A549 (cell line): Measurements from ENCODE around the gene PLXND1. TPM values are rescaled to one million over a fixed set of nuclear protein-coding genes. Genes with fewer than 3 reads are reported as not detected.

Experiments used
- ATAC-seq, 2 experiments: fragments of 200-7000 bp in 1 of 2; fragments of >200 bp in 1 of 2; cut with Nextera tagmentation in 1 of 2; cut with Tn5 transposase in 1 of 2; 3 replicates each; pipeline versions ENCODE4 v1.8.0 to v1.9.1; 2018 to 2020; ENCODE audit warnings: mild to moderate bottlenecking in 1 of 2, moderate library complexity in 1 of 2
- CTCF ChIA-PET: fragments of 300-600 bp; sonication (Branson Sonifier 250); formaldehyde crosslinking; extraction: SDS; loops from one replicate; lab custom pipeline; 2021; ENCODE audit warnings: antibody characterized with exemption, inconsistent platforms; lab: Yijun Ruan, JAX
- POLR2A ChIA-PET: fragments of 350-600 bp; formaldehyde crosslinking; extraction: SDS; loops from one replicate; lab custom pipeline; 2021; ENCODE audit warnings: antibody characterized with exemption, inconsistent platforms; lab: Yijun Ruan, JAX
- DNase-seq, 2 experiments: peaks; one replicate each; pipeline versions ENCODE4 v3.0.0 to v3.0.0-alpha.2; 2011 to 2016; ENCODE audit warnings: low read depth in 1 of 2, low spot score in 1 of 2
- FAIRE-seq: peaks from 2 replicates; lab custom pipeline; 2011; peaks lifted over from hg19 to GRCh38; lab: Jason Lieb, UNC
- H3K27ac ChIP-seq, 2 experiments: fragments of >200 bp; sonication (Bioruptor Twin); formaldehyde crosslinking; 3 replicates each; pipeline ENCODE4 v1.5.1; 2016 to 2017
- H3K4me1 ChIP-seq: fragments of >200 bp; sonication (Bioruptor Twin); formaldehyde crosslinking; 3 replicates; pipeline ENCODE4 v1.6.1; 2016
- H3K4me2 ChIP-seq: fragments of >200 bp; sonication (Bioruptor Twin); formaldehyde crosslinking; 3 replicates; pipeline ENCODE4 v1.6.1; 2016
- H3K4me3 ChIP-seq: fragments of >200 bp; sonication (Bioruptor Twin); formaldehyde crosslinking; 3 replicates; pipeline ENCODE4 v1.5.1; 2016
- H3K9me3 ChIP-seq: fragments of >200 bp; sonication (Bioruptor Twin); formaldehyde crosslinking; 3 replicates; pipeline ENCODE4 v1.6.1; 2016
- CHD2 ChIP-seq: fragments of 150-350 bp; IDR thresholded peaks from 2 replicates; pipeline ENCODE4 v1.6.1; 2014; ENCODE audit warnings: low read length; ENCODE audit not compliant: partially characterized antibody
- FOSL2 ChIP-seq, 2 experiments: fragments of 450-650 bp in 1 of 2; fragments of >200 bp in 1 of 2; sonication (Bioruptor Twin) in 1 of 2; formaldehyde crosslinking; IDR thresholded peaks; 2 replicates each; pipeline versions ENCODE4 v1.5.0 to v1.6.1; 2016 to 2020; ENCODE audit warnings: mild to moderate bottlenecking in 1 of 2, moderate library complexity in 1 of 2
- HDAC2 ChIP-seq: fragments of 200-600 bp; sonication (generic); IDR thresholded peaks from 2 replicates; pipeline ENCODE4 v1.6.1; 2016
- KDM5A ChIP-seq: fragments of 200-600 bp; sonication (generic); IDR thresholded peaks from 2 replicates; pipeline ENCODE4 v1.6.1; 2016; ENCODE audit warnings: antibody characterized with exemption, mild to moderate bottlenecking
- NFE2L2 ChIP-seq: fragments of 150-350 bp; conservative IDR thresholded peaks from 2 replicates; pipeline ENCODE4 v1.6.1; 2014; ENCODE audit warnings: low read length
- NPAS2 ChIP-seq: fragments of 250-450 bp; sonication (Bioruptor Pico); IDR thresholded peaks from 2 replicates; pipeline ENCODE4 v1.8.0; 2022; ENCODE audit warnings: mild to moderate bottlenecking, moderate library complexity, borderline replicate concordance
- TFCP2L1 ChIP-seq: fragments of 250-450 bp; sonication (Bioruptor Pico); IDR thresholded peaks from 2 replicates; pipeline ENCODE4 v1.5.0; 2021; ENCODE audit warnings: mild to moderate bottlenecking
- ZC3H11A ChIP-seq: fragments of 450-650 bp; IDR thresholded peaks from 2 replicates; pipeline ENCODE4 v1.6.1; 2014; ENCODE audit warnings: antibody characterized with exemption, mild to moderate bottlenecking
- ZFP36 ChIP-seq: fragments of 450-650 bp; IDR thresholded peaks from 2 replicates; pipeline ENCODE4 v1.6.1; 2014; ENCODE audit warnings: borderline replicate concordance; ENCODE audit not compliant: partially characterized antibody
- WGBS: methylation state at CpG from one replicate; pipeline ENCODE4 v1.1.6; 2017; ENCODE audit errors: missing lambda C conversion rate; 5-methylcytosine and 5-hydroxymethylcytosine counted together
- polyA plus RNA-seq, 4 experiments: library from polyadenylated mRNA; depleted of rRNA in 3 of 4; stranded (reverse); fragments of >200 nt; fragmentation: RNase III in 1 of 4; extraction: RNeasy Plus Mini Kit Qiagen cat#74134 plus additional on column Dnase treatment in 1 of 4; gene quantifications; 2 replicates in 3 of 4; 3 replicates in 1 of 4; pipeline ENCODE4 v1.2.3, GENCODE V29; 2011 to 2017
- TF ChIP-seq, protein P1 (sequence below): fragments of >200 bp; sonication (Bioruptor Twin); formaldehyde crosslinking; IDR thresholded peaks from 3 replicates; pipeline ENCODE4 v1.5.1; 2016
- TF ChIP-seq, protein P2 (sequence below): fragments of >200 bp; sonication (Bioruptor Twin); formaldehyde crosslinking; IDR thresholded peaks from 3 replicates; pipeline ENCODE4 v1.6.1; 2016
- TF ChIP-seq, protein P3 (sequence below): fragments of 200-600 bp; sonication (generic); IDR thresholded peaks from 2 replicates; pipeline ENCODE4 v1.6.1; 2016; ENCODE audit warnings: antibody characterized with exemption, mild to moderate bottlenecking, moderate library complexity
- TF ChIP-seq, protein P4 (sequence below): fragments of 250-450 bp; sonication (Bioruptor Pico); IDR thresholded peaks from 2 replicates; pipeline ENCODE4 v1.5.0; 2021; ENCODE audit warnings: mild to moderate bottlenecking, moderate library complexity, borderline replicate concordance

The PLXND1 gene
- polyA plus RNA-seq, 2 of the 4 experiments (the other 2 are of a cell fraction): 26.8 to 72.6 TPM

DNA sequence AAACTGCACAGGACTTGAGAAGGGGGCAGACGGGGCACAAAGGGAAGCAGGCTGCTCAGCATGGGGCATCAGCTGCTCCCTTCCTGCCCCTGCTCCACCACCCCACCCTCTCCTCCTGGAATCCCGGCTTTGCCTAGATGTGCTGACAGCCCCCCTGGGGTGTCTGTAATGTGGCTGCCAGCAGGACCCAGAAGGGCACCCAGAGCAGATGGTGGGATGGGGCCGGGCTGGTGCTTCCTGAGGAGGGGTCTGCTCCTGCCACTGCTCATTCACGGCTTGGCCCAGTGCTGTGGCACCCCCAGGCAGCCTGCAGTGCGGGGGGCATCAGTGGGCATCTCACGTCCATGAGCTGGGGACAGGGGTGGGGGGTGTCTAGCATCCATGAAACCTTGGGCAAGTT is 53.3 kb downstream of the PLXND1 start:
- H3K9me3 ChIP-seq: no peaks in the 10 kb centered on the region
- POLR2A ChIA-PET: no interaction called here
- H3K4me2 ChIP-seq: no peak overlapping the region
- peak overlapping the region in 1 of 2 experiments; percentile 10; a peak in 1 of 6 replicates for H3K27ac ChIP-seq
- FAIRE-seq (no peak), ATAC-seq (no peak), DNase-seq (no peak)
- no peak overlapping the region for H3K4me3 ChIP-seq
- WGBS: 91% methylated on average over 3 of the region's 6 CpGs
- CTCF ChIA-PET: no interaction called here
- TF ChIP-seq FOSL2 (IDR thresholded peaks at IDR 0.05): no peak
- no peak for TF ChIP-seq FOSL2 (CRISPR knock-in tag; IDR thresholded peaks at IDR 0.05)
- TF ChIP-seq, protein P1, sequence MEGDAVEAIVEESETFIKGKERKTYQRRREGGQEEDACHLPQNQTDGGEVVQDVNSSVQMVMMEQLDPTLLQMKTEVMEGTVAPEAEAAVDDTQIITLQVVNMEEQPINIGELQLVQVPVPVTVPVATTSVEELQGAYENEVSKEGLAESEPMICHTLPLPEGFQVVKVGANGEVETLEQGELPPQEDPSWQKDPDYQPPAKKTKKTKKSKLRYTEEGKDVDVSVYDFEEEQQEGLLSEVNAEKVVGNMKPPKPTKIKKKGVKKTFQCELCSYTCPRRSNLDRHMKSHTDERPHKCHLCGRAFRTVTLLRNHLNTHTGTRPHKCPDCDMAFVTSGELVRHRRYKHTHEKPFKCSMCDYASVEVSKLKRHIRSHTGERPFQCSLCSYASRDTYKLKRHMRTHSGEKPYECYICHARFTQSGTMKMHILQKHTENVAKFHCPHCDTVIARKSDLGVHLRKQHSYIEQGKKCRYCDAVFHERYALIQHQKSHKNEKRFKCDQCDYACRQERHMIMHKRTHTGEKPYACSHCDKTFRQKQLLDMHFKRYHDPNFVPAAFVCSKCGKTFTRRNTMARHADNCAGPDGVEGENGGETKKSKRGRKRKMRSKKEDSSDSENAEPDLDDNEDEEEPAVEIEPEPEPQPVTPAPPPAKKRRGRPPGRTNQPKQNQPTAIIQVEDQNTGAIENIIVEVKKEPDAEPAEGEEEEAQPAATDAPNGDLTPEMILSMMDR: no peak
- no peak for TF ChIP-seq TFCP2L1 (CRISPR knock-in tag)
- TF ChIP-seq, protein P2, sequence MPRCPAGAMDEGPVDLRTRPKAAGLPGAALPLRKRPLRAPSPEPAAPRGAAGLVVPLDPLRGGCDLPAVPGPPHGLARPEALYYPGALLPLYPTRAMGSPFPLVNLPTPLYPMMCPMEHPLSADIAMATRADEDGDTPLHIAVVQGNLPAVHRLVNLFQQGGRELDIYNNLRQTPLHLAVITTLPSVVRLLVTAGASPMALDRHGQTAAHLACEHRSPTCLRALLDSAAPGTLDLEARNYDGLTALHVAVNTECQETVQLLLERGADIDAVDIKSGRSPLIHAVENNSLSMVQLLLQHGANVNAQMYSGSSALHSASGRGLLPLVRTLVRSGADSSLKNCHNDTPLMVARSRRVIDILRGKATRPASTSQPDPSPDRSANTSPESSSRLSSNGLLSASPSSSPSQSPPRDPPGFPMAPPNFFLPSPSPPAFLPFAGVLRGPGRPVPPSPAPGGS: no peak
- TF ChIP-seq, protein P3, sequence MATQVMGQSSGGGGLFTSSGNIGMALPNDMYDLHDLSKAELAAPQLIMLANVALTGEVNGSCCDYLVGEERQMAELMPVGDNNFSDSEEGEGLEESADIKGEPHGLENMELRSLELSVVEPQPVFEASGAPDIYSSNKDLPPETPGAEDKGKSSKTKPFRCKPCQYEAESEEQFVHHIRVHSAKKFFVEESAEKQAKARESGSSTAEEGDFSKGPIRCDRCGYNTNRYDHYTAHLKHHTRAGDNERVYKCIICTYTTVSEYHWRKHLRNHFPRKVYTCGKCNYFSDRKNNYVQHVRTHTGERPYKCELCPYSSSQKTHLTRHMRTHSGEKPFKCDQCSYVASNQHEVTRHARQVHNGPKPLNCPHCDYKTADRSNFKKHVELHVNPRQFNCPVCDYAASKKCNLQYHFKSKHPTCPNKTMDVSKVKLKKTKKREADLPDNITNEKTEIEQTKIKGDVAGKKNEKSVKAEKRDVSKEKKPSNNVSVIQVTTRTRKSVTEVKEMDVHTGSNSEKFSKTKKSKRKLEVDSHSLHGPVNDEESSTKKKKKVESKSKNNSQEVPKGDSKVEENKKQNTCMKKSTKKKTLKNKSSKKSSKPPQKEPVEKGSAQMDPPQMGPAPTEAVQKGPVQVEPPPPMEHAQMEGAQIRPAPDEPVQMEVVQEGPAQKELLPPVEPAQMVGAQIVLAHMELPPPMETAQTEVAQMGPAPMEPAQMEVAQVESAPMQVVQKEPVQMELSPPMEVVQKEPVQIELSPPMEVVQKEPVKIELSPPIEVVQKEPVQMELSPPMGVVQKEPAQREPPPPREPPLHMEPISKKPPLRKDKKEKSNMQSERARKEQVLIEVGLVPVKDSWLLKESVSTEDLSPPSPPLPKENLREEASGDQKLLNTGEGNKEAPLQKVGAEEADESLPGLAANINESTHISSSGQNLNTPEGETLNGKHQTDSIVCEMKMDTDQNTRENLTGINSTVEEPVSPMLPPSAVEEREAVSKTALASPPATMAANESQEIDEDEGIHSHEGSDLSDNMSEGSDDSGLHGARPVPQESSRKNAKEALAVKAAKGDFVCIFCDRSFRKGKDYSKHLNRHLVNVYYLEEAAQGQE: no peak
- TF ChIP-seq CHD2: no peak
- TF ChIP-seq, protein P4, sequence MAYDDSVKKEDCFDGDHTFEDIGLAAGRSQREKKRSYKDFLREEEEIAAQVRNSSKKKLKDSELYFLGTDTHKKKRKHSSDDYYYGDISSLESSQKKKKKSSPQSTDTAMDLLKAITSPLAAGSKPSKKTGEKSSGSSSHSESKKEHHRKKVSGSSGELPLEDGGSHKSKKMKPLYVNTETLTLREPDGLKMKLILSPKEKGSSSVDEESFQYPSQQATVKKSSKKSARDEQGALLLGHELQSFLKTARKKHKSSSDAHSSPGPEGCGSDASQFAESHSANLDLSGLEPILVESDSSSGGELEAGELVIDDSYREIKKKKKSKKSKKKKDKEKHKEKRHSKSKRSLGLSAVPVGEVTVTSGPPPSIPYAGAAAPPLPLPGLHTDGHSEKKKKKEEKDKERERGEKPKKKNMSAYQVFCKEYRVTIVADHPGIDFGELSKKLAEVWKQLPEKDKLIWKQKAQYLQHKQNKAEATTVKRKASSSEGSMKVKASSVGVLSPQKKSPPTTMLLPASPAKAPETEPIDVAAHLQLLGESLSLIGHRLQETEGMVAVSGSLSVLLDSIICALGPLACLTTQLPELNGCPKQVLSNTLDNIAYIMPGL: no peak
- TF ChIP-seq NFE2L2: no peak
- H3K4me1 ChIP-seq: peaks cover 16% of the 10 kb centered on the region

DNA sequence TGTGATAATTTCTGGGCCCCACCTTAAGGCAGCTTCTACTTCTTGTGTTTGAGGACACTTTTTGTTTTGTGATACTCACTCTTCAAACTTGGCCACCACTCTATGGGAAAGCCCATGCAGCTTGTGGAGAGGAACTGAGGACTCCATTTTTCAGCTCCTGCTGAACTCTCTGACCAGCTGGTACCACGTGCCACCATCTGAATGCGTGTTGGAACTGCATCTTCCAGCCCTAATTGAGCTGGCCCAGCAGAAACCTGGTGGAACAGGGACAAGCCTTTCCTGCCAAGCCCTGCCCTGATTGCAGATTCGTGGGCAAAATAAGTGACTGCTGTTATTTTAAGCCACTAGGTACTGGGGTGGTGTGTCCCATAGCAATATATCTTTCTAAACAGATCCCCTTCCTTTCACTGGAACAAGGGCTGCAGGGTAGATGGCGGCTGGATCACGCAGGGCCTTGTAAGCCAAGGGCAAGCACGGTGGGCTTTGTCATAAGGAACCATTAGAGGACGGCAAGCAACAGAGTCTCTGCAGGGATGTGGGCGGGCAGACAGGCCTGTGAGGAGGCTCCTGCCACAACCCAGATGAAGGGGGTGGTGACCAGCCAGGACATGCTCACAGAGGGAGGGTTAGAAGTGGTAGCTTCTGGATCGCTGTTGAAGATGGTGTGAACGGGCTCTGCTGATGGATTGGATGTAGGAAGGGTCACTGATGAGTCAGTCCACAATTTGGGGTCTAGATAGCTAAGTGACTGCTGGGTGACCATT is 54.0 kb downstream of the PLXND1 start:
- peak overlapping the region in 1 of 2 experiments; percentile 10; a peak in 1 of 6 replicates for H3K27ac ChIP-seq
- TF ChIP-seq NPAS2 (CRISPR knock-in tag) (no peak), ZFP36 (no peak), KDM5A (no peak), ZC3H11A (no peak), HDAC2 (no peak)
- TF ChIP-seq, protein P2: no peak
- ATAC-seq (no peak; a peak in 1 of 6 replicates), DNase-seq (no peak), FAIRE-seq (no peak)
- CTCF ChIA-PET: interaction anchor here (0.9 to 1.6 kb wide), 2 partner anchors 14 to 62 kb away, joined by 3 read pairs; no protein-coding TSS in a partner anchor
- WGBS: 89% methylated on average over 10 of the region's 10 CpGs
- no peaks in the 10 kb centered on the region for H3K9me3 ChIP-seq
- no peak overlapping the region for H3K4me3 ChIP-seq
- no peak overlapping the region for H3K4me2 ChIP-seq
- H3K4me1 ChIP-seq: peaks cover 12% of the 10 kb centered on the region
- POLR2A ChIA-PET: no interaction called here
